ENCODE data around the gene CYP17A1.
"Not testable (repeated sequence)": the region's sequence is repeated elsewhere in the genome, so short reads cannot be mapped to it uniquely, and the experiment has no call there.

CYP17A1 gene

DNA sequence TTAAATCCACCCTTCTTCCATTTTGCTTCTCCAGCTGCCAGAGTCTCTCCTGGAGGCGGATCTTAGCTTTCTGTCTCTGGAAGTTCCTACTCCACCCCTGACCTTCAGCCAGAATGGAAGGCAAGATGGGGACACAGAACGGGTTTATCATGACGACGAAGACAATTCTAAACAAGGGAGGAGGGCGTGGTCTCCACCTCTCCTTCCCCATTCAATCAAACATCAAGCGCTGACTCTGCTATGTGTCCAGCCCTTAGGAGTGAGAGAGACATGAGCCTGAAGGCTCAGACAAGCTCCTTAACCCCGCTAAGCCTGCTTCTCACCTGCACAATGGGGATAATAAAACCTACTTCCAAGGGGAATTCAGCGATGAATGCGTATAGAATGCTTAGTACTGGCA, 3.1 kb downstream of the CYP17A1 start:
- no peak for DNase-seq

DNA sequence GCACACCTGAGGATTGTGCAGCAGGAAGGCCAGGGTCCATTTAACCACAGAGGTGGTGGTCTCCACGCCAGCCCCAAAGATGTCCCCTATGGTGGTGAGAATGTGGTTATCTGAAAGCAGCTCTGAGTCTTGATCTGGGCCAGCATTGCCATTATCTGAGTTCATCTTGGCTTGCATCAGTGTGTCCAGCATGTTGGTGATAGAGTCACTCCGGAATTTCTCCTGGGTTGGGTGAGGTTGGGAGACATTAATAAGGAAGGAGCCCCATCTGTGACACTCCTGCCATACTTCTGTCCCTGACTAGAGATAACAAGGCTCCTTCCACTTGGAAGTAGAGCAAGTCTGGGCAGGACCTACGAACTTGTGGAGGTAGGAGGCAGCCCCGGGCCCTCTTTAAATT, 4.2 kb downstream of the CYP17A1 start:
- DNase-seq = no peak

DNA sequence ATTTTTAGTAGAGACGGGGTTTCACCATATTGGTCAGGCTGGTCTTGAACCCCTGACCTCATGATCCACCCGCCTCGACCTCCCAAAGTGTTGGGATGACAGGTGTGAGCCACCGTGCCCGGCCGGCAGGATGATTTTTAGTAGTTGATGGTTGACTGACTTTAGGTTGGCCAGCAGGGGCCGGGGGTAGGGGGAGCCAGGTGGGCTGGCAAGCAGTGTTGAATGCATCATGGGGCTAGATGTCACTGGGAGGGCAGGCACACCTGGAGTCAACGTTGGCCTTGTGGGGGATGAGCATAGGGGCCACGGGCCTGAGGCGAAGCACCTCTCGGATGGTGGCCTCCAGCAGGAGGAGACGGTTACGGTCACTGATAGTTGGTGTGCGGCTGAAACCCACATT, 5.0 kb downstream of the CYP17A1 start:
- DNase-seq = no peak

DNA sequence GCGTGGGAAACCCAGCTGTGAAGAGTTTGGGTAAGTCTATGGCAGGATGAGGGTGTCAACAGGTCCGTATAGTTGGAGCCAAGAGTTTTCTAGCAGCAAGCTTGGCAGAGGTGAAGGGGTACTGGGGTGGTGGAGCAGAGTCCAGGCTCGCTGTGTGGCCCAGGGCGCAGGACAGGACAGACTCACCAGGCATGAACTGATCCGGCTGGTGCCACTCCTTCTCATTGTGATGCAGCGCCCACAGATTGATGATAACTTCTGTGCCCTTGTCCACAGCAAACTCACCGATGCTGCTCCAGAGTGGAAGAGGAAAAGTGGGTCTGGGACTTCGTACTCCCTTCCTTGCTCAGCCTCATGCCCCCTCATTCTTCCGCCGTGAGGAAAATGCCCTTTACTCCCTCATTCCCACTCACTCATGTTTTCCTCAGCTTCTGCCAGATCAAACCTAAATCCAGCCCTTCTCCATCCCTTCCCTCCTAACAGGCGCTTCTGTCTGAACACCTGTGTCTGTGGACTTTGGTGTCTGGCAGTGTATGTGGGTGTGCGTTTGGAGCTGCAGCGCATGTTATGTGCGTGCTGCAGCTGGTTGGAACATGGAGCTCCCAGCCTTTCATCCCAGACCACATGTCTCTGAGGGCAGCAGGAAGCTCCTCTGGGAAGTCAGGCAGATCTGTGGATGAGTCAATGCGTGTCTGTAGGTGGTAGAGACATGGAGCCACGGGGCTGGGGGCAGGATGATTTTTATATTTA, 5.7 kb downstream of the CYP17A1 start:
- no peak for DNase-seq

DNA sequence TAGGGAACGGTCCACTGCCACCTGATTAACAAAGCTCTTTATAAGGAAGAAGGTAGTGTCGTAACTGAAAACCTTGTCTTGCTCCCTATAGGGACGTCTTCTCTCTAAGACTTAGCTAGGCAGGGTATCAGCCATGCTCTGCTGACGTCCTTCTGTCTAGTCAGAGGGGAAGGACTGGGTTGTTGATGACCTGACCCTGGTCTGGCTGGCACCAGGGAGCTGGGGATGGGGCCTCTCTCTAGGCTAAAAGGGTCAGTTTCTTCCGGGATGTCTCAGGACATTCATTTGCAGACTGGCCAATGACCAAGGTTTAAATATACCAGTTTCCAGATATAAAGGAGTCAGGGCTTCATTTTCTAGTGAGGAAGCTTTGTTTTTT, 9.6 kb downstream of the CYP17A1 start:
- DNase-seq = no peak

DNA sequence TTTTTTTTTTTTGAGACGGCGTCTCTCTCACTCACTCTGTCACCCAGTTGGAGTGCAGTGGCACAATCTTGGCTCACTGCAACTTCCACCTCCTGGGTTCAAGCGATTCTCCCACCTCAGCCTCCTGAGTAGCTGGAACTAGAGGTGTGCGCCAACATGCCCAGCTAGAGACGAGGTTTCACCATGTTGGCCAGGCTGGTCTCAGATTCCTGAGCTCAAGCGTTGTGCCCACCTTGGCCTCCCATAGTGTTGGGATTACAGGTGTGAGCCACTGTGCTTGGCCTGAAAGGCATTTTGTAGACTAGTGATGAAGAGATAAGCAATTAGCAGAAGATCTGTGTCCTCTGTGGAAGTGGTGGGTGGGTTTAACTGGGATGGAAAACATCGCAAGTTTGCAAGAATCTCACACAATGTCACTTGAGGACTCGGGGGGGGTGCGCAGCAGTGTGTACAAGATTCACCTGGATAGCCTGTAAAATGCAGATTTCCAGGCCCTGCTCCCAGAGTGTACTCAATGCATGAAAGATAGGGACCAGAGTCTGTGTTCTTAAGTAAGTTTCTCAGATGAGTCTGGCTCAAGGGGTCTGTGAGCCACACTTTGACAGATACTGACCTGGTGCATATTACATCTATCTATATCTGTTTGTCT, 10.9 kb downstream of the CYP17A1 start:
- DNase-seq = no peak

DNA sequence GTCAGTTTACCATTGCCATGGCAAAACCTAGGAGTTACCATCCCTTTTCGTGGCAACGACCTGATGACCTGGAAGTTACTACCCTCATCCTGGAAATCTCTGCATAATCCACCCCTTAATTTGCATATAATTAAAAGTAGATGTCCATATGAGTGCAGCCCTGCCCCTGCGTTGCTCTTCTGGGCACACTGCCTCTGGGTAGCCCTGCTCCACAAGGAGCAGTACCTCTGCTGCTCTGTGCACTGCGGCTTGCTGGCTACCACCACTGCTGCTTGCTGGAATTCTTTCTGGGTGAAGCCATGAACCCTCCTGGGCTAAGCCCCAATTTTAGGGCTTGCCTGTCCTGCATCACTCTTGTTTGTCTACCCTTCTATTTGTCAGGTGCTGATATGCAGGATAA, 12.5 kb downstream of the CYP17A1 start:
- no peak for DNase-seq

DNA sequence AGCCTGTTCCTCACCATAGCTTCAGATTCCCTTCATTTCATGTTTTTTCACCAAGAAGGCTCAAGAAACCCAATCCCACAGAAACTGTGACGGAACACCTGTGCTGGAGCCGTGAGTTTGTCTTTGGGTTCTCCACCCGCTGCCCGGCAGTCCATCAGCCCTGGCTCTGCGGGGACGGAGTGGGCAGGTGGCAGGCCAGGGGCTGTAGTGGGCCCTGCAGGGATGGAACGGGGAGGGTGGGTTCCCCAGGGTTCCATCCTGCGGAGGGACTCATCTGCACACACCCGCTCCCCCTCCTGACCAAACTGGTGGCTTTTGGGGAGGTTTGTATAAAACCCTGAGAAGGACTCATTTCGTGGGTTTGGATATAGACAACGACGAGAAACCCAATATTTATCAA, 15.0 kb downstream of the CYP17A1 start:
- no peak for DNase-seq

DNA sequence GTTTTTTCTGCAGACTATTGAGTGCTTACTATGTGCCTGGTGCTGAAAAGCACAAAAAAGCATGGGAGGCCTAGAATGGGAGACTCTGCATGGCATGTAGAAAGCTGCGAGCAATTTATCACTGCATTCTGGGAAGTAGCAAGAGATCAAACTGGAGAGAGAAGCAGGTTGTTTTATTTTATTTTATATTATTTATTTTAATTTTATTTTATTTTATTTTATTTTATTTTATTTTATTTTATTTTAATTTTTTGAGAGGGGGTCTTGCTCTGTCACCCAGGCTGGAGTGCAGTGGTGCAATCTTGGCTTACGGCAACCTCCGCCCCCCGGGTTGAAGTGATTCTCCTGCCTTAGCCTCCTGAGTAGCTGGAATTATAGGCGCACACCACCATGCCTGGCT, 17.2 kb downstream of the CYP17A1 start:
- DNase-seq = not testable (repeated sequence)

DNA sequence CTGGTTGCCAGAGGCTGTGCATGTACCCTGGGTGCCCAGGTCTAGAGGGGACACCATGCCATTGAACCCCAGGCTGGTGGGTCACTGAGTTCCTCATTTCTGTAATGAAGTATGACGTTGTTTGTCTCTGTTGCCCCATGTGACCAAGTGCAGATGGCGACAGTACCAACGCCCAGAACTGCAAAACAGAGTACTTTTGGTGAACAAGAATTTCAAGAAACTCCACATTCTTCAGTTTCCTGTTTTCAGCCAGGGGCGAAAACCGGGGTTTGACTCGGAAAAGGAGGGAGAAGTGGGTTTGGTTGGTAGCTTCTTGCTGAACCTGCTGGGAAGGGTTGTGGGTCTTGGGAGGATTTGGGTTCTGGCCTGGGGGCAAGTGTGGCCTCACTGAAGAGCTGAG, 18.2 kb downstream of the CYP17A1 start:
- DNase-seq = no peak

DNA sequence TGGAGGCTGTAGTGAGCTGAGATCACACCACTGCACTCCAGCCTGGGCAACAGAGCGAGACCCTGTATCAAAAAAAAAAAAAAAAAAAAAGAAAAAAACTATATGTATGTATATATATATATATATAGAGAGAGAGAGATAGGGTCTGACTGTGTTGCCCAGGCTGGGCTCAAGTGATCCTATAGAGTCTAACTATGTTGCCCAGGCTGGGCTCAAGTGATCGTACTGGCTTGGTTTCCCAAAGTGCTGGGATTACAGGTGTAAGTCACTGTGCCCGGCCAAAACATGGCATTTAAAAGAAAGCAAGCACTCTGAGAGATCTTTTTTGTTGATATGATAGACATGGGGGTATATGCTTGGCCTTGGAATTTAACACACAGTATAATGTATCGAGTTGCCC, 20.0 kb downstream of the CYP17A1 start:
- no peak for DNase-seq

DNA sequence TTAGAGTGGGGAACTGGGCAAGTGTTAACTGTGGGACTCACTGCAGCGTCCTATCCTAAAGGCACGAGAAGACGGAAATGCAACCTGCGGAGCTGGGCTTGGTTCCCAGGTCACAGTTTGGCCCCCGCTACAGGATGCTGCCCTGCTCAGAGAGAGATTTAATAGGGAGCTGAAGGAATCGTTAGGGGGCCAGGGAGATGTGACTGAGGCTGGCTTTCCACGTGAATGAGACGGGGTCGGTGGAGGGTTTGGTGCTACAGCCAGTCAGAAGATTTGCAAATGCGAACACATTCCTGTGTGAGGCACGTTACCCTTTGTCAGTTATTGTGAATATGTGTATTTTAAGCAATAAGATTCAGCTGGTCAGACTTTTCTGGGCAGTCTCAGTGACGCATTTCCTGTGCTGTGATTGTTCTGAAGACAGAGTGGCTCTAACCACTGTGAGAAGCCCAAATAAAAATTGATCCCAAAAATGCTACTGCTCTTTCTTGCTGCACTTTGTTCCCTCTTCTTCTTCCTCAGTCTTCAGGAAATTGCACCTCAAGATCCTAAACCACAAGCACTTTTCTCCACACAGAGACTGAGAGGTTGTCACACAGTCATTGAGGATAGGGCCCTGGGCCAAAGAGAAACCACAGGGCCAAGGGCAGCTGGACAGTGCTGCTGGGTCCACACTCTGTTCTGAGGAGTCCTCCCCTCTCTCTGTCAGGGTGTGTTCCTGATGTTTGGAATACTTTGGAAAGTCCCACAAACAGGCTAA, 21.2 kb downstream of the CYP17A1 start:
- DNase-seq = no peak

DNA sequence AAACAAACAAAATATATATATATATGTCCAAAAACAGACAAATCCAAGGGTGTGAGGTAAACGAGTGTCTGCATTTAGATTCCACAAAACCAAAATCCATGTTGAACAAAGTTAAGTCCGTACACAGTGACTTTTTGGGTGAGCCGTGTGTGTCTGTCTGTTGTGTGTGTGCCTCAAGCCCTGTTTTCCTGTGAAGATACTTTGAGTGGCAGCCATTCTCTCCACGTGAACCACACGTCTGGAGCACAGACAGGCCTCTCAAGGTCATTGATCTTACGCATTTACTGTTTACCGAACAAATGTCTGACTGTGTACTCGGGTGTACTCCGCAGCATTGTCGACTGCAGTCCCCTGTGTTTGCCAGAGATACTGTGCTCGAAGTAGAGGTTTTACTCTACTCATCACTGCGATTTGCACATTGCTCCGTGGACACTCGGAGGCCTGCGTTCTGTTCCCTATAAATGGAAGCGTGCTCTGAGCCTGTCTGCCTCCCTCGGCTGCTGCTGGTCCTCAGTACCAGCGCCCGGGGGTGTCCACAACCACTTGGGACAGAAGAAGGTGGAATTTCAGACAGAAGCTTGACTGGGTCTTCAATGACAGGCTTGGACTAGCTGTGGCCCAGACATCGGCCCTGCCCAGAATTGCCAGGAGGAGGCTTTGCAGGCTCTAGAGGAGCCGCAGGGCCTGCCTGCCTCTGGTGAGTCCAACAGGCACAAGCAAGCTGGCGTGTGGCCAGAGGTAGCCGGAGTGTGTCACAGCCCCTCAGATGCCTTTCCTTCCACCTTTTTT, 22.1 kb downstream of the CYP17A1 start:
- no peak for DNase-seq

DNA sequence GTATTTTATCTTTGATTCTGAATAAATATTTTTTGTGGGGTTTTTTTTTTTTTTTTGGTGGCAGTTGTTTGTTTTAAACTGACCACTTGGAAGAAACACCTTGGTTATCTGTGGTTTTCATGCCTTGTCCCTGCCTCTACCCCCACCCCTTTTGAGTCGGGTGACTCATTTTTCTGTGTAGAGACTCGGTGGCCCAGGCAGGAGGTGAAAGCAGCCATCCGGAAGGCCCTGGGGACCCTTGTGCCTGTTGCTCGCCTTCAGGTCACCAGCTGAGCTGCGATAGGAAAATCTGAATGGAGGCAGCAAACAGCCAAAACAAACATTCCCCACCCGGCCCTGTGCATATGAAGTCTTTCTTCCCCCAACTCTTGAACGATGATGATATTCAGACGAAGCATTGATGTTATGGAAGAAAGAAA, 22.8 kb downstream of the CYP17A1 start:
- no peak for DNase-seq

DNA sequence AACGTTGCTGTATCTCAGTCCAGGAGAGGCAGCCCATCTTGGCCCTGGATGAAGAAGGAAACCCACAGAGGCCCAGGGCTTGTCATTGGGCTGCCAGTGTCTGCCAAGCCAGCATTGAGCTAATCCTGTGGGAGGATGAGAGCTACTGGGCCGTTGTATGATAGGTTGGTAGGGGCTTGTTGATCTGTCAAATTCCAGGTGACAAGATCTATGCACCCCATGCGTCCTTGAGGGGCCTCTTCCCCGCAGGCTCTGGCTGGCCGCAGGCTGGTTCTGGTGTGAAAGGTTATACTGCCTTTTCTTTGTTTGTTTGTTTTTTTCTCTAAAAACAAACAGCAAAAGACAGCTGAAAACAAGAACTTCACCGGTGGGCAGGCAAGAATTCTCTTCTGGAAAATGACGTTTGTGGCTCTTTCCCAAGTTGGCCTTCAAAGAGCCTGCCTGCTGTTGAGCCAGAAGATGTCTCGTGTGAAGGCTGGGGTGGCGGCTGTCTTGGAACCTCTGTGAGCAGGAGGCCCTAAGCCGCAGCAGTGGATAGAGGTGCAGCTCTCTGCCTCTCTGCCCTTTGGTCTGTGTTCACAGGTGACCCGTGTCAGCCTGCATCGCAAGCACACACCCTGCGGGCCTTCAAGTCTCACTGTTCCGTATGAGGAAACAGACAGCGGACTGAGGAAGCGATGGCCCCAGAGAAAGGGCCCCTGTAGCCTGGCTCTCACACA, 23.3 kb downstream of the CYP17A1 start:
- no peak for DNase-seq

DNA sequence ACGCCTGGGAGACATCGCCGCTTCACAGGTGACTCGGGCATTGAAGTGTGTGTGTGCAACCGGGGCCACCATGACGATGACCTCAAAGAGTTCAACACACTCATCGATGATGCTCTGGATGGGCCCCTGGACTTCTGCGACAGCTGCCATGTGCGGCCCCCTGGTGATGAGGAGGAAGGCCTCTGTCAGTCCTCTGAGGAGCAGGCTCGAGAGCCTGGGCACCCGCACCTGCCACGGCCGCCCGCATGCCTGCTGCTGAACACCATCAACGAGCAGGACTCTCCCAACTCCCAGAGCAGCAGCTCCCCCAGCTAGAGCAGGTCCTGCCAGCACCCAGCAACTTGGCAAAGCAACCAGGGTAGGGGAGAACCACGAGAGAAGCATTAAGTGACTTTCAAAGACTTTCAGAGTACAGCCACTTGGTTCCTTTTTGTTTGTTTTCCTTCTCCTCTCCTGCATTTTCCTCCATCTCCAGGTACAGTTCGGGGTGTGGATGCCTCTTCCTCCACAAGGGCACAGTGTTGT, 24.1 kb downstream of the CYP17A1 start:
- no peak for DNase-seq

DNA sequence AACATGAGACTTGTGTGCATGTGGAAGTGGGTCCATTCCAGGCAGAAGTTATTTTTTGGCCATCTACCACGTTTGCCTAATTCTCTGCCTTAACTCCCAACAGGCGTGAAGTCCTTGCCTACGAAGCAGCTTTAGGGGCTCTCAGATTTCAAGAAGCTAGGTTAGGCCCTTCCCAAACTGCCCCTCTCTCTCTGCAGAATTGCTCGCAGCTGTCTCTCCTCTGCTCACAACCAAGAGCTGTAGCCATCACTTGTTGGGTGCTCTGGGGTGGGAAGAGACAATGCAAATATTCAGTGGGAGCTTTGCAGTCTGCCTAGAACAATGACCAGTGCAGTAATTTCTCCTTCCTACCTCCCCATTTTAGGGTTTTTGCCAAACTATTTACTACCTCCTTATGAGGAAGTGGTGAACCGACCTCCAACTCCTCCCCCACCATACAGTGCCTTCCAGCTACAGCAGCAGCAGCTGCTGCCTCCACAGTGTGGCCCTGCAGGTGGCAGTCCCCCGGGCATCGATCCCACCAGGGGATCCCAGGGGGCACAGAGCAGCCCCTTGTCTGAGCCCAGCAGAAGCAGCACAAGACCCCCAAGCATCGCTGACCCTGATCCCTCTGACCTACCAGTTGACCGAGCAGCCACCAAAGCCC, 24.9 kb downstream of the CYP17A1 start:
- no peak for DNase-seq

DNA sequence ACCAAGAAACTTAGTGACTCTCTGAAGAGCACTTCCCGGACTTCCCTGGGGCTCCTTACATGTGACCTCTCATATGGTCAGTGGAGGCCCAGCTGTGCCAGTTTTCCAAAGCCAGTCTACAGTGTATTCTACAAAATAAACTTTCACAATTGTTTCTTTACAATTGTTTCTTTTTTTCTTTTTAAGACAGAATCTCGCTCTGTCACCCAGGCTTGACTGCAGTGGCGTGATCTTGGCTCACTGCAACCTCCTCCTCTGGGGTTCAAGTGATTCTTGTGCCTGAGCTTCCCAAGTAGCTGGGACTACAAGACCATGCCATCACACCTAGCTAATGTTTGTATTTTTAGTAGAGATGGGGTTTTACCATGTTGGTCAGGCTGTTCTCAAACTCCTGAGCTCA, 25.9 kb downstream of the CYP17A1 start:
- no peak for DNase-seq

DNA sequence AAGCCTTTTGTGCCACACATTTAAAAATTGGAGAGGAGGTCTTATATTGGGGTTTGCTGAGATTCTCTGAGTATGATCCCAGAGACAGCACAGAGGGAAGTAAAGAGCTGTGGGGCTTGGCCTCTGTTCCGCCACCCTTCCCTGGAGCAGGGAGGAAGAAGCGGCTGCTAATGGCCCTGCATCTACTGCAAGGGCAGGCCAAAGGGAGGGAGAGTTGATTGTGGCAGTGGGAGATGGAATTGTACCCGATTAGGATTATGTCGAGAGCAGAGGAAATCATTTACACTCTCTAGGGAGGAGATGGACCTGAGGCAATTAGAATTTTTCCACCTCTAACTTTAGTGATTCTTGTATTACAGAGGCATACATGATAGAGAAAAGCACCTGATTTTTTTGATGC, 28.8 kb downstream of the CYP17A1 start:
- no peak for DNase-seq

DNA sequence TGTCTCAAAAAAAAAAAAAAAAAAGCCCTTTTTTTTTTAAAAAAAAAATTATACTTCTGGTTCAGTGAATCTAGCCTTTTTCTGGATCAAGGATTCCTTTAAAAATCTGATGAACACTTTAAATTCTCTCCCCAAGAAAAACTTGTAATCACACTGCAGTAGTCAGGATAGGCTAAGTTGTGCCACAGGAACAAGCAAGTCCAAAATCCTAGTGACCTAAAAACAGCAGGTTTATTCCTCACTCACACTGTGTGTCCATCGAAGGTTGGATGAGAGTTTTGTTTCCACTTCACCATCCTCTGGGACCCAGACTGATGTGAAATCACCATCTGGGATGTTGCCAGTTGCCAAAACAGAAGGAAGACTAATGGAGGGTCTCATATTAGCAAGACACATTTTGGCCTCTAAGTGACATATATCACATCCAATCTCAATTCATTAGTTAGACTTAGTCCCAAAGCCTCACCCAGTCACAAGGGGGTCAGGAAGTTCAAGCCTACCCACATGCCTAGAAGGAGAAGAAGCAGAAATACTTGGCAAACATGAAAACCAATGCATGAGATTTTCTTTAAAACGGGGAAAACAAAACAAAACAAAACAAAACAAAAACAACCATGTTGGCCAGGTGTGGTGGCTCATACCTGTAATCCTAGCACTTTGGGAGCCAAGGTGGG, 32.7 kb downstream of the CYP17A1 start:
- no peak for DNase-seq

DNA sequence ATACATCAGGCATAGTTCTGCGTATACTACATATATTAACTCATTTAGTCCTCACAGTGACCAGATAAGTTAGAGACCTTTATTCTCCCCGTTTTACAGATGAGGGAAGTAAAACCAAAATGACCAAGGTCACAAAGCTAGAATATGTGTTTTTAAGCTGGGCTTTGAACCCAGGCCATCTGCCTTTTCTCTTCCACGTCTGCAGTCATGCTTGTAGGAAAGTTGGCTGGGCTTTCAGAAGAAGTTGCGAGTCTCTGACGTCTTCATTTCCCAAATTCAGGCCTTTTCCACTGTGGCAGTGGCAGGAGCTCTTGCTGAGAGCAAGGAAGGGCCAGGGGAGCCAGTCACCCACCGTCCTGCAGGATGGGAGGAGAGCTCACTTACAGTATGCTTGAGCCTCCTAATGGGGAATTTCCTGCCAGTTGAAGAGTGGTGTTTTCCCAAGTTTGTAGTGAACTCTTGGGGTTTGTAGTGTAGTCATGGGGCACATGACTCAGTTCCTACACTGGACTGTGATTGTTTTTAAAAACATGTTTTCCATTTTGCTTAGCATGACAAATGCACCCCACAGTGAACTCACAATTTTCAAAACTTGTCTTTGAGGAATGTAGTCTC, 34.2 kb downstream of the CYP17A1 start:
- no peak for DNase-seq
